Transverse colon (tissue), 4 donors: Measurements from ENCODE around the gene MINDY3. TPM values are rescaled to one million over a fixed set of nuclear protein-coding genes. Genes with fewer than 3 reads are reported as not detected.

Source experiments
- DNase-seq: peaks from one replicate; pipeline ENCODE4 v3.0.0-alpha.2; 2019
- H3K27ac ChIP-seq, 4 donors: fragments of 200-600 bp; sonication (generic); 2 replicates each; pipeline ENCODE4 v1.5.1; 2016 to 2018; ENCODE audit warnings: inconsistent platforms in 4 of 4
- H3K27me3 ChIP-seq: fragments of 200-600 bp; sonication (generic); 2 replicates; pipeline ENCODE4 v1.5.1; 2017; ENCODE audit warnings: inconsistent platforms
- H3K36me3 ChIP-seq, 4 donors: fragments of 200-600 bp; sonication (generic); 2 replicates each; pipeline ENCODE4 v1.5.1; 2017 to 2019; ENCODE audit warnings: inconsistent platforms in 4 of 4
- H3K4me1 ChIP-seq, 4 donors: fragments of 200-600 bp; sonication (generic); 2 replicates each; pipeline ENCODE4 v1.5.1; 2017 to 2020; ENCODE audit warnings: inconsistent platforms in 4 of 4
- H3K4me3 ChIP-seq, 4 donors: fragments of 200-600 bp; sonication (generic); 1 replicate in 1 of 4; 2 replicates in 3 of 4; pipeline versions ENCODE4 v1.5.1 to v1.6.1; 2017 to 2019; ENCODE audit warnings: inconsistent platforms in 4 of 4
- H3K9me3 ChIP-seq, 2 donors: fragments of 200-600 bp; sonication (generic); 2 replicates each; pipeline ENCODE4 v1.5.1; 2017 to 2019; ENCODE audit warnings: inconsistent platforms in 2 of 2
- CTCF ChIP-seq, 5 experiments: fragments of 200-600 bp in 3 of 5; fragments of 450-650 bp in 2 of 5; sonication (generic) in 3 of 5; IDR thresholded peaks; 1 replicate in 2 of 5; 2 replicates in 3 of 5; pipeline ENCODE4 v1.5.1; 2016 to 2017; ENCODE audit warnings: antibody characterized with exemption in 5 of 5, inconsistent platforms in 3 of 5, mild to moderate bottlenecking in 2 of 5, moderate library complexity in 1 of 5
- EP300 ChIP-seq: sonication (generic); formaldehyde crosslinking; IDR thresholded peaks from one replicate; pipeline ENCODE4 v1.6.1; 2017; ENCODE audit warnings: antibody characterized with exemption, low read depth
- POLR2A ChIP-seq: fragments of 450-650 bp; IDR thresholded peaks from one replicate; pipeline ENCODE4 v1.6.1; 2016; ENCODE audit warnings: antibody characterized with exemption, mild to moderate bottlenecking, moderate library complexity
- POLR2AphosphoS5 ChIP-seq, 3 donors: sonication (generic); formaldehyde crosslinking; IDR thresholded peaks; one replicate each; pipeline ENCODE4 v1.6.1; 2016; ENCODE audit warnings: antibody characterized with exemption in 3 of 3
- WGBS, 2 donors: methylation state at CpG; one replicate each; pipeline ENCODE4 v1.1.5; 2018; ENCODE audit warnings: low coverage in 1 of 2; 5-methylcytosine and 5-hydroxymethylcytosine counted together
- in situ Hi-C, 4 donors: fragments of 200-750 bp; cut with MboI; loops; one replicate each; pipeline versions ENCODE4 v1.15.0 to v1.15.1; 2017; ENCODE audit warnings: low sequenced_read_pairs in 3 of 4, low pct_ligation_motif_present in 1 of 4, low pct_unique_long_range_greater_than_20kb in 1 of 4
- intact Hi-C: fragments of 100-400 bp; cut with DNase I; formaldehyde crosslinking; loops from one replicate; pipeline ENCODE4 v1.15.1; 2023; ENCODE audit warnings: low total_unique reads
- total RNA-seq, 4 donors: library from RNA; depleted of rRNA; stranded (reverse); fragments of >200 nt; gene quantifications; one replicate each; pipeline ENCODE4 v1.1.0, GENCODE V29; 2016

The MINDY3 gene
- total RNA-seq, 4 donors from 2014 or later, result 4.2 to 45.3 (median 31.8) TPM

GRCh38 chr10:15896654-15897053 is 36.3 kb upstream of the MINDY3 start:
- H3K36me3 ChIP-seq, result no peaks in the 10 kb centered on the region
- DNase-seq, result no peak
- H3K9me3 ChIP-seq, result no peaks in the 10 kb centered on the region
- no peak overlapping the region for H3K4me3 ChIP-seq
- H3K27ac ChIP-seq, result no peak overlapping the region
- intact Hi-C loops (no loop called here), in situ Hi-C loops (loop anchor here (25.0 kb wide), 4 partner anchors 616 to 891 kb away; partner anchors contain the start of gene C1QL3 (in 1 of the 4))
- WGBS, 2 donors, result 81 to 95% methylated on average over 3 to 4 of the region's 4 CpGs
- TF ChIP-seq EP300 (no peak), CTCF (IDR thresholded peaks at IDR 0.05) (no peak), POLR2A (no peak), POLR2AphosphoS5 (IDR thresholded peaks at IDR 0.05) (no peak)
- H3K27me3 ChIP-seq, result peaks cover 17% of the 10 kb centered on the region
- H3K4me1 ChIP-seq, result no peaks in the 10 kb centered on the region

GRCh38 chr10:15884447-15884846 is 24.1 kb upstream of the MINDY3 start:
- no peak for TF ChIP-seq CTCF (IDR thresholded peaks at IDR 0.05)
- TF ChIP-seq EP300, result no peak
- no peak for TF ChIP-seq POLR2A
- TF ChIP-seq POLR2AphosphoS5 (IDR thresholded peaks at IDR 0.05), result no peak
- Histone ChIP-seq H3K9me3 (no peaks in the 10 kb centered on the region), H3K36me3 (no peaks in the 10 kb centered on the region), H3K27me3 (peaks cover 4% of the 10 kb centered on the region), H3K27ac (no peak overlapping the region), H3K4me1 (no peaks in the 10 kb centered on the region), H3K4me3 (no peak overlapping the region)
- DNase-seq, result no peak
- in situ Hi-C loops, result loop anchor here (25.0 kb wide), 4 partner anchors 628 to 903 kb away; partner anchors contain the start of gene C1QL3 (in 1 of the 4)
- intact Hi-C loops, result no loop called here
- 86 to 89% methylated on average over 3 of the region's 3 CpGs for WGBS, 2 donors

GRCh38 chr10:15881542-15881941 is 21.2 kb upstream of the MINDY3 start:
- Histone ChIP-seq H3K27ac (no peak overlapping the region), H3K9me3 (no peaks in the 10 kb centered on the region), H3K4me1 (no peaks in the 10 kb centered on the region), H3K4me3 (no peak overlapping the region), H3K27me3 (peaks cover 13% of the 10 kb centered on the region), H3K36me3 (no peaks in the 10 kb centered on the region)
- no peak for DNase-seq
- intact Hi-C loops, result no loop called here
- TF ChIP-seq EP300, result no peak
- TF ChIP-seq POLR2AphosphoS5 (IDR thresholded peaks at IDR 0.05), result no peak
- TF ChIP-seq CTCF (IDR thresholded peaks at IDR 0.05), result no peak
- no peak for TF ChIP-seq POLR2A
- in situ Hi-C loops, result loop anchor here (25.0 kb wide), 4 partner anchors 631 to 906 kb away; partner anchors contain the start of gene C1QL3 (in 1 of the 4)
- WGBS, 2 donors, result 68 to 70% methylated on average over 1 of the region's 1 CpG

- intact Hi-C loops, result no loop called here
- no peak for DNase-seq
- in situ Hi-C loops, result loop anchor here (25.0 kb wide), 4 partner anchors 633 to 908 kb away; partner anchors contain the start of gene C1QL3 (in 1 of the 4)
- H3K9me3 ChIP-seq, result no peaks in the 10 kb centered on the region
- TF ChIP-seq POLR2A (no peak), EP300 (no peak), CTCF (IDR thresholded peaks at IDR 0.05) (no peak), POLR2AphosphoS5 (IDR thresholded peaks at IDR 0.05) (no peak)
- H3K36me3 ChIP-seq, result no peaks in the 10 kb centered on the region
- no peak overlapping the region for H3K27ac ChIP-seq
- peaks cover 13% of the 10 kb centered on the region for H3K27me3 ChIP-seq
- 0 to 13% methylated on average over 1 of the region's 1 CpG for WGBS, 2 donors
- no peak overlapping the region for H3K4me3 ChIP-seq
- no peaks in the 10 kb centered on the region for H3K4me1 ChIP-seq
These were observed 19.4 kb upstream of the MINDY3 start for GRCh38 chr10:15879663-15880062.
